AG04450 (cell line): ENCODE data around the gene GALT. TPM values are rescaled to one million over a fixed set of nuclear protein-coding genes. Genes with fewer than 3 reads are reported as not detected.

ENCODE experiments used
- CTCF ChIA-PET: fragments of 300-600, 350-600 bp; formaldehyde crosslinking; extraction: SDS; loops from one replicate; lab custom pipeline; 2022; ENCODE audit warnings: antibody characterized with exemption, inconsistent platforms; lab: Charles Lee
- POLR2A ChIA-PET: fragments of 350-600 bp; formaldehyde crosslinking; extraction: SDS; loops from one replicate; lab custom pipeline; 2021; ENCODE audit warnings: antibody characterized with exemption, inconsistent platforms; lab: Yijun Ruan, JAX
- DNase-seq: peaks from one replicate; pipeline ENCODE4 v3.0.0-alpha.2; 2011; ENCODE audit warnings: low read depth, low spot score
- H3K27ac ChIP-seq: one replicate; pipeline ENCODE4 v1.5.1; 2012; ENCODE audit warnings: low read depth, low read length, control low read depth
- H3K27me3 ChIP-seq: one replicate; pipeline ENCODE4 v1.6.0; 2012; ENCODE audit warnings: low read length; ENCODE audit not compliant: control insufficient read depth, insufficient read depth
- H3K4me3 ChIP-seq: 2 replicates; pipeline ENCODE4 v1.5.1; 2011; ENCODE audit warnings: mild to moderate bottlenecking, low read depth, low read length, control low read depth
- H3K9me3 ChIP-seq: 2 replicates; pipeline ENCODE4 v1.5.1; 2012; ENCODE audit warnings: low read length; ENCODE audit not compliant: control insufficient read depth, insufficient read depth
- polyA plus RNA-seq: library from polyadenylated mRNA; depleted of rRNA; stranded (reverse); fragments of >200 nt; gene quantifications from 2 replicates; pipeline ENCODE4 v1.2.3, GENCODE V29; 2011
- TF ChIP-seq, protein P1 (sequence below): IDR thresholded peaks from 2 replicates; pipeline ENCODE4 v1.5.1; 2011; ENCODE audit warnings: low read depth, low read length, control low read depth, inconsistent platforms

GALT gene
- polyA plus RNA-seq, 1 experiment: 24.8 TPM

DNA sequence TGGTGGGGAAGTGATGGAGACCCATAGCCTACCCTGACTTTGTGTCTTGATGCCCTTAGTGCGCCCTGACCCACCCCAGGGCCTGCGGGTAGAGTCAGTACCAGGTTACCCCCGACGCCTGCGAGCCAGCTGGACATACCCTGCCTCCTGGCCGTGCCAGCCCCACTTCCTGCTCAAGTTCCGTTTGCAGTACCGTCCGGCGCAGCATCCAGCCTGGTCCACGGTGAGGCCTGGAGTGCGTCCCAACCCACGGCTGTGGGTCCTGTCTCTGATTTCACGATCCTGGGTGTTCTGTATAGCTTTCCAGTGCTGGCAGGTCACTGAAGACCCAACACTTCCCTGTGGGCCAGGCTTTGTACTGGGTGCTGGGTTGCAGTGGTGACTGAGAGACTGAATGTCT, 12.0 kb downstream of the GALT start:
- Histone ChIP-seq H3K27ac (no peak overlapping the region), H3K27me3 (no peaks in the 10 kb centered on the region), H3K4me3 (no peak overlapping the region), H3K9me3 (no peaks in the 10 kb centered on the region)
- ChIA-PET CTCF (interaction anchor here (1.4 kb wide), 1 partner anchor 12 kb away, joined by 5 read pairs; the partner anchor contains the start of gene GALT), POLR2A (no interaction called here)
- DNase-seq: no peak
- TF ChIP-seq, protein P1, sequence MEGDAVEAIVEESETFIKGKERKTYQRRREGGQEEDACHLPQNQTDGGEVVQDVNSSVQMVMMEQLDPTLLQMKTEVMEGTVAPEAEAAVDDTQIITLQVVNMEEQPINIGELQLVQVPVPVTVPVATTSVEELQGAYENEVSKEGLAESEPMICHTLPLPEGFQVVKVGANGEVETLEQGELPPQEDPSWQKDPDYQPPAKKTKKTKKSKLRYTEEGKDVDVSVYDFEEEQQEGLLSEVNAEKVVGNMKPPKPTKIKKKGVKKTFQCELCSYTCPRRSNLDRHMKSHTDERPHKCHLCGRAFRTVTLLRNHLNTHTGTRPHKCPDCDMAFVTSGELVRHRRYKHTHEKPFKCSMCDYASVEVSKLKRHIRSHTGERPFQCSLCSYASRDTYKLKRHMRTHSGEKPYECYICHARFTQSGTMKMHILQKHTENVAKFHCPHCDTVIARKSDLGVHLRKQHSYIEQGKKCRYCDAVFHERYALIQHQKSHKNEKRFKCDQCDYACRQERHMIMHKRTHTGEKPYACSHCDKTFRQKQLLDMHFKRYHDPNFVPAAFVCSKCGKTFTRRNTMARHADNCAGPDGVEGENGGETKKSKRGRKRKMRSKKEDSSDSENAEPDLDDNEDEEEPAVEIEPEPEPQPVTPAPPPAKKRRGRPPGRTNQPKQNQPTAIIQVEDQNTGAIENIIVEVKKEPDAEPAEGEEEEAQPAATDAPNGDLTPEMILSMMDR: no peak

DNA sequence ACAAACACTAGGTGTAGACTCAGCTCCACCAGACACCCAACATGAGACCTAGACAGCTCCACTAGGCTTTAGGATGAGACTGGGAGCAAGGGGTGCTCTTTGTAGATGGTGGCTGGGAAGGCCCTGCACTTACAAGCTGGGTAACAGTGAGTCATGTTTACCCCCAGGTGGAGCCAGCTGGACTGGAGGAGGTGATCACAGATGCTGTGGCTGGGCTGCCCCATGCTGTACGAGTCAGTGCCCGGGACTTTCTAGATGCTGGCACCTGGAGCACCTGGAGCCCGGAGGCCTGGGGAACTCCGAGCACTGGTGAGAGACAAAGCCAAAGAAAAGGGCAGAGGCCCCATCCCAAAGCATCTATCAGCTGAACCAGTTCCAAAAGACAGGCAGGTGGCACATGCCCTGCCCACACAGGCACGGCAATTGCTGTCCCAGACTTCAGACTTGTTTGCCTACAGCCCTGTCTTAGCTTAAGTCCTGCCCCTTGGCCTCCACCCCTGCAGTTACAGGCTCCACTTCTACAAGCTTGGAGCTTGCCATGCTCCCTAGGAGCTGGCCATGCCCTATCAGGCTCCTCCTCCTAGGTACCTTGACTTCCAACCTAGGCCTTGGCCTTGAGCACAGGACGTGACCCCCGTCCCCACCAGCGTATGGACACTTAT, 13.2 kb downstream of the GALT start:
- ChIA-PET POLR2A (interaction anchor here (1.3 kb wide), 1 partner anchor 13 kb away, joined by 4 read pairs; the partner anchor contains the start of gene GALT), CTCF (interaction anchor here (1.4 kb wide), 1 partner anchor 13 kb away, joined by 5 read pairs; the partner anchor contains the start of gene GALT)
- Histone ChIP-seq H3K27me3 (no peaks in the 10 kb centered on the region), H3K27ac (no peak overlapping the region), H3K4me3 (no peak overlapping the region), H3K9me3 (no peaks in the 10 kb centered on the region)
- TF ChIP-seq, protein P1: no peak
- no peak for DNase-seq

DNA sequence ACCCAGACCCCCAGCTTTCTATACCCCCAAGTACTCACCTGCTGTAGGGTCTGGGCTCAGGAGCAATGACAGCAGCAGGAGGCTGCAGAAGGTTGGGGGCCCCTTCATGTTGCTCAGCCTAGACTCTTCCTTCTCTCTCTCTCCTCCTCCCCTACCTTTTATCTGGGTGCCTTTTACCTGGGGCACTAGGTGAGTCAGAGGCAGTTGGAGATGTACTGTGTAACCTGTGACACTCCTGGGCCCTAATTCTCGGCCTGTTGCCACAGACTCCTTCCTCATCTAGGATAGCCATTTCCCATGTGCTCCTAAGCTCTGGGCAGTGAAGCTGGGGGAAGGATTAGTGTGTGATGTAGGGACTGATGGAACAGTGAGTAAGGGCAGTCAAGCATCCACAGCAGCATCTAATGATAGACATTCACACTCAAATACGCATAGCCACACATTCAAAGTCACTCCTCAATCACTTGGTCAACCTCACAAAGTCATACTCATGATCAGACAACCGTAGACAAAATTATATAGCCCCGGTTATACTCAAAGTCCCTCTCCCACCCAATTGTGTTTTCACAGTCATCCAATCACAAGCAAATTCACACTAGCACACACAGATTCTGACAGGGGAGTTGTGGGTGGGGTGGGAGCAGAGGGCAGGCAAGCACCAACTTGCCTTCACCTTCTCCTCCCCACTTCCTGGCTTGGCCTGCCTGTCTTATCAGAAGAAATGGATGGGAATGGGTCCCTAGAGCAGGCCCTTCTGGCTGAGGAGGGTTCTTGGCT, 16.2 kb downstream of the GALT start, which contains the start of gene CCL27:
Gene CCL27 (minus strand): TSS at position 132 of the 777 bp plus-strand sequence. CDS start 24 bp downstream, at position 108.
- Histone ChIP-seq H3K9me3 (no peaks in the 10 kb centered on the region), H3K27ac (no peak within 1 kb of the TSS), H3K27me3 (no peaks in the 10 kb centered on the region), H3K4me3 (no peak within 1 kb of the TSS)
- TF ChIP-seq, protein P1: no peak
- CTCF ChIA-PET: interaction anchor here (1.4 to 1.9 kb wide), 2 partner anchors 29 to 40 kb away, joined by 4 read pairs; no protein-coding TSS in a partner anchor
- POLR2A ChIA-PET: interaction anchor here (1.1 kb wide), 1 partner anchor 11 kb away, joined by 3 read pairs; no protein-coding TSS in a partner anchor
- DNase-seq: no peak

DNA sequence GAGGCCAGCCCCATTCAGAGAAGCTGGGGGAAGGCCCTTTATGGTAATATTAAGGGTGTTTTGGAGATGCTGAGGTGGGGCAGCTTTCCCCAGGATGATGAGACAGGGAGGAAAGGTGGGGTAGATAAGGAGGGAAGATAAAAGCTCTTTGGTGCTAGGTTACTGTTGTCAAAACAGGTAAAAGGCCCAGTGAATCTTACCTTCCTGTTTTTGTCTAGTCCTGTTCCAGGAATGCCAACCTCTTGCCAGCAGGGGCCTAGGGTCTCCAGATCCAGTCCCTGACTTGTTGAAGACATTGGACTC, 16.8 kb downstream of the GALT start:
- TF ChIP-seq, protein P1: no peak
- POLR2A ChIA-PET: no interaction called here

More for the DNA sequence above, 16.8 kb downstream of the GALT start:
- no peak overlapping the region for H3K4me3 ChIP-seq
- no peak overlapping the region for H3K27ac ChIP-seq
- CTCF ChIA-PET: interaction anchor here (1.4 to 1.9 kb wide), 2 partner anchors 29 to 39 kb away, joined by 4 read pairs; no protein-coding TSS in a partner anchor
- no peak for DNase-seq
- no peaks in the 10 kb centered on the region for H3K27me3 ChIP-seq
- H3K9me3 ChIP-seq: no peaks in the 10 kb centered on the region
